Tibial nerve (tissue), 4 donors: ENCODE data around the gene KLHL40. TPM values are rescaled to one million over a fixed set of nuclear protein-coding genes. Genes with fewer than 3 reads are reported as not detected.

Experiments used
- DNase-seq, 2 donors: peaks; one replicate each; pipeline ENCODE4 v3.0.0-alpha.2; 2019; ENCODE audit warnings: low spot score in 2 of 2
- H3K27ac ChIP-seq, 4 donors: fragments of 200-600 bp; sonication (generic) in 3 of 4; one replicate each; pipeline ENCODE4 v1.5.1; 2017 to 2019; ENCODE audit warnings: mild to moderate bottlenecking in 1 of 4
- H3K27me3 ChIP-seq, 2 donors: fragments of 200-600 bp; sonication (generic) in 1 of 2; one replicate each; pipeline versions ENCODE4 v1.5.1 to v1.6.0; 2017 to 2019
- H3K36me3 ChIP-seq, 3 donors: fragments of 200-600 bp; sonication (generic); one replicate each; pipeline ENCODE4 v1.5.1; 2018 to 2019
- H3K4me1 ChIP-seq, 4 donors: fragments of 200-600 bp; sonication (generic) in 3 of 4; one replicate each; pipeline ENCODE4 v1.5.1; 2017 to 2019
- H3K4me3 ChIP-seq, 4 donors: fragments of 200-600 bp; sonication (generic) in 3 of 4; one replicate each; pipeline ENCODE4 v1.5.1; 2017 to 2019; ENCODE audit warnings: mild to moderate bottlenecking in 1 of 4, moderate library complexity in 1 of 4
- H3K9me3 ChIP-seq, 4 donors: fragments of 200-600 bp; sonication (generic) in 3 of 4; one replicate each; pipeline ENCODE4 v1.5.1; 2017 to 2019
- EP300 ChIP-seq, 2 donors: sonication (generic); formaldehyde crosslinking; IDR thresholded peaks; one replicate each; pipeline ENCODE4 v1.6.1; 2017; ENCODE audit warnings: antibody characterized with exemption in 2 of 2, mild to moderate bottlenecking in 1 of 2
- POLR2A ChIP-seq, 2 donors: fragments of 450-650 bp; IDR thresholded peaks; one replicate each; pipeline ENCODE4 v1.6.1; 2017; ENCODE audit warnings: antibody characterized with exemption in 2 of 2, mild to moderate bottlenecking in 2 of 2, moderate library complexity in 2 of 2
- WGBS, 2 donors: methylation state at CpG; one replicate each; pipeline ENCODE4 v1.1.5; 2018; 5-methylcytosine and 5-hydroxymethylcytosine counted together
- total RNA-seq, 4 donors: library from RNA; depleted of rRNA; stranded (reverse); fragments of >200 nt; gene quantifications; one replicate each; pipeline ENCODE4 v1.1.0, GENCODE V29; 2016
- TF ChIP-seq, protein P1 (sequence below), 5 experiments: fragments of 200-600 bp in 3 of 5; fragments of 450-650 bp in 2 of 5; sonication (generic) in 3 of 5; IDR thresholded peaks; one replicate each; pipeline ENCODE4 v1.5.1; 2016 to 2019; ENCODE audit warnings: antibody characterized with exemption in 5 of 5, mild to moderate bottlenecking in 3 of 5, moderate library complexity in 2 of 5

Gene KLHL40
- total RNA-seq, 4 donors from 2014 or later, result 0.42 TPM; not detected in 3

DNA sequence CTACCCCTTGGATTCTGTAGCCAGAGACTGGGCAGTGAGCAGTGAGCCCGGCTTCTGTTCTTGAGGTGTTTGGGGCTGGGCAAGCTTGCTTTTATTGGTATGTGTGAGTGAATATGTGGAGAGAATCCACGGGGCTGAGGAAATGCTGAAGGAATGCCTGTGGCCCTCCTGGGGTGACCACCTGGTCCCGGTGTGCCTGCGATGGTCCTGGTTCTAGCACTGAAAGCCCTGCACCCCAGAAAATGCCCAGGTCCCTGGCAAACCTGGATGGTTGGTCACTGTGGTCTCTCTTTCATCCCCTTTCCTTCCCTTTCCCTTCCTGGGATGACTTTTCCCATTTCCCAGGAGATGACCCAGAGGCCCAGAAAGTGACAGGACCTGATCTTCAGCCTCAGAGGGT, 27.7 kb upstream of the KLHL40 start:
- 79 to 80% methylated on average over 4 of the region's 4 CpGs for WGBS, 2 donors
- H3K36me3 ChIP-seq, result peaks cover 0 to 51% (median 0%) of the 10 kb centered on the region in 3 donors
- H3K27me3 ChIP-seq, result no peaks in the 10 kb centered on the region
- no peak overlapping the region for H3K4me3 ChIP-seq
- no peak for DNase-seq
- TF ChIP-seq EP300 (IDR thresholded peaks at IDR 0.05) (no peak), POLR2A (IDR thresholded peaks at IDR 0.05) (no peak)
- H3K4me1 ChIP-seq, result peaks cover 0 to 63% (median 12%) of the 10 kb centered on the region in 4 donors
- H3K27ac ChIP-seq, result peak overlapping the region in 2 of 4 donors; percentile 95 to 99
- H3K9me3 ChIP-seq, result no peaks in the 10 kb centered on the region

DNA sequence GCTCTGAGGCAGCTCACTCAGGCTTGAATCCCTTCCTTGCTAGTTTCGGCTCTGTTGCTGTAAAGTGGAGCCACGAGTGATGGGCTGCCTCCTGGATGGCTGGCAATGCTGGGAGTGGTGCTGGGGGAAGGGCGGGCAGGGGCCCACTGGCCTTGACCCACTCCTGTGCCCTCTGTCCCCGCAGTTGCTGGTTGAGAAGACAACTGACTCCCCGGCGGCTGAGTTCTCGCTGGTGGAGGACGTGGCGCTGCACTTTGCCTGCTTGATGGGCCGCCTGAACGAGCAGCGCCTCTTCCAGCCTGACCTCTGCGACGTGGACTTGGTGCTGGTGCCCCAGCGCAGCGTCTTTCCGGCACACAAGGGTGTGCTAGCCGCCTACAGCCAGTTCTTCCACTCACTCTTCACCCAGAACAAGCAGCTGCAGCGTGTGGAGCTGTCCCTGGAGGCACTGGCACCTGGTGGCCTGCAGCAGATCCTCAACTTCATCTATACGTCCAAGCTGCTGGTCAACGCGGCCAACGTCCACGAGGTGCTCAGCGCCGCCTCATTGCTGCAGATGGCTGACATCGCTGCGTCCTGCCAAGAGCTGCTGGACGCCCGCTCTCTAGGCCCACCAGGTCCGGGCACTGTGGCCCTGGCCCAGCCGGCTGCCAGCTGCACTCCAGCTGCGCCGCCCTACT, 27.1 kb upstream of the KLHL40 start:
- Histone ChIP-seq H3K9me3 (no peaks in the 10 kb centered on the region), H3K4me3 (no peak overlapping the region), H3K4me1 (peaks cover 0 to 57% (median 7%) of the 10 kb centered on the region in 4 donors), H3K27ac (peak overlapping the region in 2 of 4 donors; percentile 67 to 95), H3K27me3 (no peaks in the 10 kb centered on the region), H3K36me3 (peaks cover 0 to 55% (median 0%) of the 10 kb centered on the region in 3 donors)
- no peak for DNase-seq
- WGBS, 2 donors, result 78 to 89% methylated on average over 22 to 28 of the region's 34 CpGs
- TF ChIP-seq EP300 (IDR thresholded peaks at IDR 0.05), result peak in 1 of 2 donors; percentile 11
- TF ChIP-seq, protein P1, sequence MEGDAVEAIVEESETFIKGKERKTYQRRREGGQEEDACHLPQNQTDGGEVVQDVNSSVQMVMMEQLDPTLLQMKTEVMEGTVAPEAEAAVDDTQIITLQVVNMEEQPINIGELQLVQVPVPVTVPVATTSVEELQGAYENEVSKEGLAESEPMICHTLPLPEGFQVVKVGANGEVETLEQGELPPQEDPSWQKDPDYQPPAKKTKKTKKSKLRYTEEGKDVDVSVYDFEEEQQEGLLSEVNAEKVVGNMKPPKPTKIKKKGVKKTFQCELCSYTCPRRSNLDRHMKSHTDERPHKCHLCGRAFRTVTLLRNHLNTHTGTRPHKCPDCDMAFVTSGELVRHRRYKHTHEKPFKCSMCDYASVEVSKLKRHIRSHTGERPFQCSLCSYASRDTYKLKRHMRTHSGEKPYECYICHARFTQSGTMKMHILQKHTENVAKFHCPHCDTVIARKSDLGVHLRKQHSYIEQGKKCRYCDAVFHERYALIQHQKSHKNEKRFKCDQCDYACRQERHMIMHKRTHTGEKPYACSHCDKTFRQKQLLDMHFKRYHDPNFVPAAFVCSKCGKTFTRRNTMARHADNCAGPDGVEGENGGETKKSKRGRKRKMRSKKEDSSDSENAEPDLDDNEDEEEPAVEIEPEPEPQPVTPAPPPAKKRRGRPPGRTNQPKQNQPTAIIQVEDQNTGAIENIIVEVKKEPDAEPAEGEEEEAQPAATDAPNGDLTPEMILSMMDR (IDR thresholded peaks at IDR 0.05), result no peak
- no peak for TF ChIP-seq POLR2A (IDR thresholded peaks at IDR 0.05)

DNA sequence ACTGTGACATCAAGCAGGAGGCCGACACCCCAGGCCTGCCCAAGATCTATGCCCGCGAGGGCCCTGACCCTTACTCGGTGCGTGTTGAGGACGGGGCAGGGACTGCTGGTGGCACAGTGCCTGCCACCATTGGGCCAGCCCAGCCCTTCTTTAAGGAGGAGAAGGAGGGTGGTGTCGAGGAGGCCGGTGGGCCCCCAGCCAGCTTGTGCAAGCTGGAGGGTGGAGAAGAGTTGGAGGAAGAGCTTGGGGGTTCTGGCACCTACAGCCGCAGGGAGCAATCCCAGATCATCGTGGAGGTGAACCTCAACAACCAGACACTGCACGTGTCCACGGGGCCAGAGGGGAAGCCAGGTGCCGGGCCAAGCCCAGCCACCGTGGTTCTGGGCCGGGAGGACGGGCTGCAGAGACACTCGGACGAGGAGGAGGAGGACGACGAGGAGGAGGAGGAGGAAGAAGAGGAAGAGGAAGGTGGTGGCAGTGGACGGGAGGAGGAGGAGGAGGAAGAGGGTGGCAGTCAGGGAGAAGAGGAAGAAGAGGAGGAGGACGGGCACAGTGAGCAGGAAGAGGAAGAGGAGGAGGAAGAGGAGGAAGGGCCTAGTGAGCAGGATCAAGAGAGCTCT, 26.5 kb upstream of the KLHL40 start:
- peaks cover 0 to 53% (median 4%) of the 10 kb centered on the region in 4 donors for H3K4me1 ChIP-seq
- 65 to 71% methylated on average over 22 of the region's 22 CpGs for WGBS, 2 donors
- no peaks in the 10 kb centered on the region for H3K27me3 ChIP-seq
- peak overlapping the region in 2 of 4 donors; percentile 67 to 95 for H3K27ac ChIP-seq
- no peak for DNase-seq
- H3K9me3 ChIP-seq, result no peaks in the 10 kb centered on the region
- H3K36me3 ChIP-seq, result peaks cover 0 to 62% (median 0%) of the 10 kb centered on the region in 3 donors
- TF ChIP-seq POLR2A (IDR thresholded peaks at IDR 0.05), result no peak
- no peak for TF ChIP-seq EP300 (IDR thresholded peaks at IDR 0.05)
- TF ChIP-seq, protein P1 (IDR thresholded peaks at IDR 0.05), result no peak
- H3K4me3 ChIP-seq, result no peak overlapping the region

DNA sequence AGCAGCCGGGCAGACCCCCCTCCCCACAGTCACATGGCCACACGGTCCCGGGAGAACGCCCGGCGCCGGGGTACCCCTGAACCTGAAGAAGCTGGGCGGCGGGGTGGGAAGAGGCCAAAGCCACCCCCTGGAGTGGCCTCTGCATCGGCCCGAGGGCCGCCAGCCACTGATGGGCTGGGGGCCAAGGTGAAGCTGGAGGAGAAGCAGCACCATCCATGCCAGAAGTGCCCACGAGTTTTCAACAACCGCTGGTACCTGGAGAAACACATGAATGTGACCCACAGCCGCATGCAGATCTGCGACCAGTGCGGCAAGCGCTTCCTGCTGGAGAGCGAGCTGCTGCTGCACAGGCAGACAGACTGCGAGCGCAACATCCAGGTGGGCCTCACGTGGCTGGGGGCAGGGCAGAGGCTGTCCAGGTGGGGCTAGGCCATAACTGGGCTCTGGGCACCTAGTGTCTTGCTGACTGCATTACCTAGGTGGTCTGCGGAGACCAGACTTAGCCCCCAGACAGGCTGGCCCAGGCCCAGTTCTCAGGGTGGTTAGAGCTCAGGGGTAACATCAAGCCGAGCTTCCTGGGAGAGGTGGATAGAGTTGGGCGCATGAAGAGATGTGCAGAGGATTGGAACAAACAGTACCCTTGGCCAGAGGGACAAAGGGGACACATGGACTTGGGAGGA, 25.7 kb upstream of the KLHL40 start:
- DNase-seq, result no peak
- peak overlapping the region in 2 of 4 donors; percentile 55 to 95 for H3K27ac ChIP-seq
- H3K36me3 ChIP-seq, result peaks cover 0 to 69% (median 0%) of the 10 kb centered on the region in 3 donors
- no peaks in the 10 kb centered on the region for H3K27me3 ChIP-seq
- 72 to 75% methylated on average over 24 to 25 of the region's 25 CpGs for WGBS, 2 donors
- TF ChIP-seq POLR2A (IDR thresholded peaks at IDR 0.05) (no peak), EP300 (IDR thresholded peaks at IDR 0.05) (no peak)
- TF ChIP-seq, protein P1 (IDR thresholded peaks at IDR 0.05), result no peak
- H3K4me1 ChIP-seq, result peaks cover 0 to 53% (median 4%) of the 10 kb centered on the region in 4 donors
- no peak overlapping the region for H3K4me3 ChIP-seq
- no peaks in the 10 kb centered on the region for H3K9me3 ChIP-seq

DNA sequence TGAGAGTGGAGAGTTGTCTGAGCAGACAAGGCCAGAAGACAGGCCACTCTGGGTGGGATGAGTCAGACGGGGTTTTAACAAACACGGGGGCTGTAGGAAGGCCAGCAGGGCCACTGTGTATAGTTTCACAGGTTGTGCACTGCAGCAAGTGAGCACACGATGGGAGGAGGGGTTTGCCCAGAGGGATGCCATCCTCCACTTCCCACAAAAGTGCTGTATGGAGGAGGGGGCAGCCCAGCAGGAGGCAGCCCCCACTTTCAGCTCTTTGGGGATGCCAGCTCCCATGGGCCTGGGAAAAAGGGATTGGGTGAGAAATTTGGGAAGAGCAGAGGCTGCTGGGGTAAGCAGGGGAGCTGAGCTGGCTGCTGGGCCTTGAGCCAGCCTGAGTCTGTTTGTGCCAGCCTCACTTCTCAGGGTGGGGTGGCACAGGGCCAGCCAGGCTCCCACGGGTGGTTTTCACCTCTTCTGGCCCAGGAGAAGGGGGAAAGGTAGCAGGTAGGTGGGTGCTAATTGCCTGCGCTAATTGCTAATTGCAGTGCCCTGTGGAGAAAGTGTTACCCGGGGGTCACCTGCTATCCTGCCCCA, 25.1 kb upstream of the KLHL40 start:
- Histone ChIP-seq H3K27me3 (no peaks in the 10 kb centered on the region), H3K4me1 (peaks cover 0 to 47% (median 3%) of the 10 kb centered on the region in 4 donors), H3K27ac (peak overlapping the region in 3 of 4 donors; percentile 7 to 95 (median 55)), H3K4me3 (no peak overlapping the region), H3K9me3 (no peaks in the 10 kb centered on the region), H3K36me3 (peaks cover 0 to 72% (median 0%) of the 10 kb centered on the region in 3 donors)
- TF ChIP-seq, protein P1 (IDR thresholded peaks at IDR 0.05), result no peak
- TF ChIP-seq POLR2A (IDR thresholded peaks at IDR 0.05) (no peak), EP300 (IDR thresholded peaks at IDR 0.05) (no peak)
- 52 to 53% methylated on average over 6 of the region's 6 CpGs for WGBS, 2 donors
- DNase-seq, result no peak
